HG03039 (cell line): ENCODE measurements around the gene WHRN.

Experiments used
- ATAC-seq: cut with Tn5 transposase; IDR thresholded peaks from one replicate; pipeline ENCODE4 v1.9.1; 2021; ENCODE audit warnings: mild to moderate bottlenecking, moderate library complexity; ENCODE audit not compliant: unreplicated experiment

The WHRN gene

GRCh38 chr9:114473447-114473801 lies 31.8 kb downstream of the WHRN start:
- ATAC-seq: no peak

DNA sequence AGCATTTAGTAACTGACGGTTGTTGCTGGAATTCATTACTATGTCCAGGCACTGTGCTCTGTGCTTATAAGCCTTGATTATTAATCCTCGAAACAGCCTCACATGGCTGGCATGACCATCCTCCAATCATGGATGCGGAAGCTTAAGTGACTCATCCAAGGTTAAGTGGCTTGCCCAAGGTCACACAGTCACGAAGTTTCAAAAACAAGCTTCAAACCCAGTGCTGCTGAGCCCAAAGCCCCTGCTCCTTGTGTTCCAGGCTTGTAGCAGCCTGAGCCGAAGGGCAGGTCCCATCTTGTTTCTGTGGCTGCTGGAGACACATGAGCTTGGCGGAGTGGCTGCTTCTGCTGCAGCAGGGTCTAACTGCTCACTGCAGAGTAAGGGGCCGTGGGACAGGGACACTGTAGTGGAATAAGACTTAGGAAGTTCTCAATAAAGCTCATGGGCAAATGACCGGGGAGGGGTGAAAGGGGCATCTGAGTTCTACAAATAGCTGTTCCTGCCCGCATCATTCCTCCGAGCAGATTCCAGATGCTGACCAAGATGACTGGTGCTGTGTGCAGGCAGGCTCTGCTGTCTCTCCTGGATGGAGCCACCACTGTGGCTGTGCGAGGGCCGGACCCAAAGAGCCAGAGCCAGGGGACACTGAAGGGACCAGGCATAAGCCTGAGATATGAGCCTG lies 32.4 kb downstream of the WHRN start:
- ATAC-seq: no peak

GRCh38 chr9:114471157-114471556 lies 34.1 kb downstream of the WHRN start:
- ATAC-seq: no peak

- ATAC-seq: no peak
Observed at GRCh38 chr9:114470581-114470980, 34.7 kb downstream of the WHRN start.

GRCh38 chr9:114470121-114470520 lies 35.2 kb downstream of the WHRN start:
- no peak for ATAC-seq

GRCh38 chr9:114469091-114469853 lies 36.0 kb downstream of the WHRN start:
- no peak for ATAC-seq

DNA sequence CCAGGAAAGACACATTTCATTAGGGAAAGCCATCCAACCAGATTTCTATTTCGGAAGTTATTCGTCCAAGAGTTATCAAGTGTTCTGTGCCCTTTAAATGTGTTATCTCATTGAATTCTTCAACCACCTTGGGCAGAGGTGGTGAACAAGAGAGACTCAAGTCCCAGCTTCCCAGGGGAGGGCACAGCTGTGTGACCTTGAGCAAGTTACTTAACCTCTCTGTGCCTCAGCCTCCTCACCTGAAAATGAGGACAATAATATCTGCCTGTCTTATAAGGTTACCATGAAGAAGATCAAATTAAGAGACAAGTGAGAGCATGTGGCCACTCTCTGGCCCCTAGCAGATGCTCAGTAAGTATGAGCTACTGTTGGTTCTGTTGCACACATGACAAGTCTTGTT lies 37.4 kb downstream of the WHRN start:
- ATAC-seq: no peak

- no peak for ATAC-seq
Observed at GRCh38 chr9:114467226-114467750, 38.0 kb downstream of the WHRN start.

DNA sequence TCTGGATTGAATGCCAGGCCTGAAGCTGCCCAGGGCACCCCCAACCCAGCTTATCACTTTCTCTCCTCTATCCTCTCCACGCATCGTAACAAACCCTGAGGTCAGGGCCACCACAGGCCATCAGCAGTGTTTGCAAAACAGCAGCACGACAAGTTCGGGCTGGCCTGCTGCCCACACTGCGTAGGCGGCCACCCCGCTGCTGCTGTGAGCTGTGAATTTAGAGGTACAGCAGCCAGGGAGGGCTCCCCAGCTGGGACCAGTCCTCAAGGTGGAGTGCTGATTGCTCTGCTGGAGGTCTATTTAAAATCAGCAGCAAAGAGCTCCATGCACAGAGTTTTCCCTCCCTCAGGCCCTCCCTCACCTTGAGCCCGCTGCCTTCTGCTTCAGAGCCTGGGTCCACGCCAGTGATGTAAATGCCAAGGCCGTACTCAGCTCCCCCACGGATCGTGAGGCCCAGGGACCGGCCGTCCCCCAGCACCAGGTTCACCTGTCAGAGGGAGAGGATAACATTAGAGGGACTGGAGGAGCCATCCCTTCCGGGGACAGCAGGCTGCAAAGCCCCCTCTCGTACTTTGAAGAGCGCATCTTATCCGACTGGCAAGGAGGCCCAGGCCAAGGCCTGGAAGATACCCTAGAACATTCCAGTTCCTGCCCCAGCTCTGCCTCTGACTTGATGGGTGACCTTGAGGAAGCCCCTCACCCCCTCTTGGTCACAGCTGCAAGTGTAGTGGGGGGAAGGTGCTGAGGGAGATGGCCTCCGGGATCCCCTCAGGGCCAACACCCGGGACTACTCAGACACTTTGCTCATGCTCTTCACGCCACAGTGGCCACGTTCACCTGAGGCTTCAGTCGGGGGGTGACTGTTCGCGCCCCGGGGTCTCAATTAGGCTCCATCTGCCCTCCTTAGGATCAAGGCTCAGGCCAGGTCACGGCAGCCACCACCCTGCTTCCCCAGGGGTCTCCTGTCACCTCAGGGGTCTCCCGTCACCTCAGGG lies 39.1 kb downstream of the WHRN start:
- no peak for ATAC-seq

GRCh38 chr9:114465417-114465816 lies 39.9 kb downstream of the WHRN start:
- no peak for ATAC-seq

- no peak for ATAC-seq
Observed at GRCh38 chr9:114464281-114465051, 40.8 kb downstream of the WHRN start.

DNA sequence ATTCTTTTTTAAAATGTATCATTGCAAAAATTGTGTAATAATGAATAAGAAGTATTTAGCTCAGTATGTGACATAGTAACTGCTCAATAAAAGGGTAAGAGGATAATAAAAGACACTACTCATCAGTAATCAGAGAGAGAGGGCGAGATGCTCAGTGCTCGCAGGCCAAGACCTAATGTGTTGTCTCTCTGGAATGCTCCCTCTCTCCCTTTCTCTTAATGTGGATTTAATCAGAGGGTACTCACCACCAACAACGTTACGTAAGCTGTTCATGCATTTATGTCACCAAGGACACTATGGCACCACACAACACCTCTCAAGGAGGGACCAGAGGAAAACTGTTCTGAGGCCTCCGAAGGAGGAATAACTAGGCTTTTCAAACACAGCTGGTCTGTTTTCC lies 42.5 kb downstream of the WHRN start:
- no peak for ATAC-seq

DNA sequence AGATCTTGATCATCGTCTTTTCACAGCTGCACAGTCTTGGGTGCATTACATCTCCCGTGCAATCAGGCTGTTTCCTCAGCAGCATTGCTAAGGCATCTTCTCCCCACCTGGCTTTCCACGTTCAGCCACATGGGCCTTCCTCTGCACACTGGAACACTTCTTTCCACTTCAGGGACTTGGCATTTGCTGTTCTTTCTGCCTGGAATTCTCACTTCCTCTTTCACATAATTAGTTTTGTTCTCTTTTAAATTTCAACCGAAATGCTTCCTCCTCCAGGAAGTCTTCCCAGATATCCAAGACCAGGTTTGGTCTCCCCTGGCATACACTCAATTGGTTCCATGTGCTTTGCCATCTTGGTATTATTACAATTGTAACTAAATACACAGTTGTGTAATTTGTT lies 43.8 kb downstream of the WHRN start:
- no peak for ATAC-seq

DNA sequence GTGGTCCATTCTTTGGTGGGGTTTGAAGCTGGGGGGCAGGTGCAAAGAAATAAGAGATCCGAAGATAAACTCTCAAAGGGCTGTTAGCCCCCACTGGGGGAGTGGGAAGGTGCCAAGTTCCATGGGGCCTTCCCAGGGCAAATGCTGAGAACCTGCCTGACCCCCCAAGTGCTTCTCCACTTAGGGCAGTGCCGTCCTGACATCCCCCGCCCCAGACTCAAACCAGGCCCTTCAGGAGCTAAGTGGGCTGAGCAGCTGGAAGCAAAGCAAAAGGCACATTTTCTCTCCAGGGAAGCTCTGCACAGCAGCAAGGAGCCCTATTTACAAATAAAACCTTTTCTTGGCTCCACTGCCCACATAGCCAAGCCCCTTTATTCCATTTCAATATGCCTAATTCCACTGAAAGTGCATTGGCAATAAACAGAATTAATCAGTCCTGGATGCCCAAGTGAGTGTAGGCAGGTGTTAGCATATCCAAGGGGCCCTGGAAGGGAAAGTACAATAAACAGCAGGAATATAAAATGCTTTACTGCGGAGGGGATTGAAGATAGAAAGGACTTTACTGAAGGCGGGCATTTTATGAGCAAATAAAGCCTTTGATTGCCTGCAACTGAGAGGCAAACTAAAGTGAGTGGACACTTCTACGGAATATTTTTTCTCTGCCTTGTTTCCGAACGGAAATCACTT lies 44.6 kb downstream of the WHRN start:
- ATAC-seq: no peak

DNA sequence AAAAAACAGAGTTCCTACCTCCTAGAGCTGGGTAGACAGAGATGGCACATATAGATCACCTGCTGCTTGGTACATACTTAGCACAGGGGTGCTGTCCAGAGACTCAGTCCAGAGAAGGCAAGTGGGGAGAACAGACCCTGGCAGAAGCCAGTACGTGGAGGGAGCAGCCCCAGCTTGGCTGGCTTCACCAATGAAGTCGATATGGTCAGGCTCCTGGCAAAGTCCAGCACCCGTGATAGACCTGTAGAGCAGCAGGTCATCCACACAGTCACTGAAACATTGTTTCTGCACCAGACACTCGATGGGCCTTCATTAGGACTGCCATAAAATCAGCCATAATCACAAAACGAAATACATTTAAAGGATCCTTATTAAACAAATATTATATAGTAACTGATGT lies 45.8 kb downstream of the WHRN start:
- no peak for ATAC-seq

- ATAC-seq: no peak
Observed at GRCh38 chr9:114456929-114457328, 48.3 kb downstream of the WHRN start.

DNA sequence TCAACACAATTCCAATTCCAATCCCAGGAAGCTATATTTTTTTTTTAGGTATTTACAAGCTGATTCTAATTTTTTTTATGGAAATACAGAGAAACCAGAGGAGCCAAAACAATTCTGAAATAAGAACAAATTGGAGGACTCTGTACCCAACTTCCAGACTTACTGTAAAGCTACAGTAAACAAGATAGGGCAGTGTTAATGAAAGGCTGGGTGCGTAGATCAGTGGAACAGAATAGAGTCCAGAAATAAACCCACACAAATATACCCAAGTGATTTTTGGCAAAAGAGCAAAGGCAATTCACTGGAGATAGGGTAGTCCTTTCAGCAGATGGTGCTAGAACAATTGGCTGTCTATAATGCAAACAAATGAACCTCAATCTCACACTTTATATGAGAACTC lies 50.6 kb downstream of the WHRN start:
- ATAC-seq: no peak

DNA sequence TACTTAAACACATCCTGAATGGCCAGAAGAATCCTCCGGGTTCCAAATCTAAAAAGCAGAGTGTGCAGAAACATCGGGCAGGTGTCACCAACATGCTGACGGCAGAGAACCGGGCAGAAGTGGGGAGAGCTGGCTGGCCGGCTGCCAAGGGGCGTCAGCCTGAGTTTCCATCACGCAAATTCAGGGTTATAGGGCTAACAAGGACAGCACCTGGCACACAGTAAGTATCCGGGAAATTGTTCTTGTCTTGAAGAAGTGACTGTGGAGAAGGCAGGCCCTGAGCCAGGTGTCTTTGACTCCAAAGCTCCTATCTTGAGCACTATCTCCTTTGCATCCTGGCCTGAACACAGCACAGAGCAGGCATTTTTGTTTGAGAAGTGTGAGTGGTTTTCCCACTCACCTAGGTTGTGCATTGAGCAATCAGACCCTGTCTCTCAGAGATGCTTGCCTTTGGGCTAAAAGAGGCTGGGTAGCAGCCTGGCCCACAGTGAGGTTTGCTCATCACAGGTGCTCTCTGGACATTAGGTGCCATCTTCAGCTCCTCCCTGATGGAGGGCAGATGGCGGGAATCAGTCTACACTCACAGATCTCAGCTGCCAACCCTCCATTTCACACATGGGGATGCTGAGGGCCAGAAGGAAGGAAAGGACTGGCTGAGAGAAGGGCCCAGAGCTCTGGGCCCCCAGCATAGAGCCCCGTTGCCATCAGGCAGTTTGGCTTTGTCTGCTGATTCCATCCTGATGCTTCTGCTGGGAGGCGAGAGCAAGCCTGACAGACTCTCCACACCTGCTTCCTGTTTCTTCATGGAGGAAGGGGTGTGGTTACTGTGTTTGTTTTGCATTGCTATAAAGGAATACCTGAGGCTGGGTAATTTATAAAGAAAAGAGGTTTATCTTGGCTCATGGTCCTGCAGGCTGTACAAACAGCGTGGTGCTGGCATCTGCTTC lies 52.8 kb downstream of the WHRN start:
- no peak for ATAC-seq

DNA sequence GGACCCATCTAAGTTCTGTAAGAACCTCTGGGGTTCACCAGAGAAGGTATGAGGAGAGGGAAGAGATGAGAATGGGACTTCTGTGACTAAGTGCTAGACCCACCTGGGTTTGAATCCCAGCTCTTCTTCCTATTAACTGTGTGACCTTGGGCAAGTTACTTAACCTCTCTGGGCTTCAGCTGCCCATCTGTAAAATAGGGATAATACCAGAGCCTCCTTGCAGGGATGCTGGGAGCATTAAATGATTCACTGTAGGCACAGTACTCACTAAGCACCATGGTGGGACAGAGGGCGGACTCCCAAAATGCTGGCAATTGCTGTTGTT lies 53.6 kb downstream of the WHRN start:
- ATAC-seq: no peak
